A549 (cell line): ENCODE measurements around the gene SUPT5H. TPM values are rescaled to one million over a fixed set of nuclear protein-coding genes. Genes with fewer than 3 reads are reported as not detected.

Source experiments
- ATAC-seq, 2 experiments: fragments of 200-7000 bp in 1 of 2; fragments of >200 bp in 1 of 2; cut with Nextera tagmentation in 1 of 2; cut with Tn5 transposase in 1 of 2; 3 replicates each; pipeline versions ENCODE4 v1.8.0 to v1.9.1; 2018 to 2020; ENCODE audit warnings: mild to moderate bottlenecking in 1 of 2, moderate library complexity in 1 of 2
- CTCF ChIA-PET: fragments of 300-600 bp; sonication (Branson Sonifier 250); formaldehyde crosslinking; extraction: SDS; loops from one replicate; lab custom pipeline; 2021; ENCODE audit warnings: antibody characterized with exemption, inconsistent platforms; lab: Yijun Ruan, JAX
- POLR2A ChIA-PET: fragments of 350-600 bp; formaldehyde crosslinking; extraction: SDS; loops from one replicate; lab custom pipeline; 2021; ENCODE audit warnings: antibody characterized with exemption, inconsistent platforms; lab: Yijun Ruan, JAX
- DNase-seq, 2 experiments: peaks; one replicate each; pipeline versions ENCODE4 v3.0.0 to v3.0.0-alpha.2; 2011 to 2016; ENCODE audit warnings: low read depth in 1 of 2, low spot score in 1 of 2
- FAIRE-seq: peaks from 2 replicates; lab custom pipeline; 2011; peaks lifted over from hg19 to GRCh38; lab: Jason Lieb, UNC
- H3K27ac ChIP-seq, 2 experiments: fragments of >200 bp; sonication (Bioruptor Twin); formaldehyde crosslinking; 3 replicates each; pipeline ENCODE4 v1.5.1; 2016 to 2017
- H3K4me1 ChIP-seq: fragments of >200 bp; sonication (Bioruptor Twin); formaldehyde crosslinking; 3 replicates; pipeline ENCODE4 v1.6.1; 2016
- H3K4me2 ChIP-seq: fragments of >200 bp; sonication (Bioruptor Twin); formaldehyde crosslinking; 3 replicates; pipeline ENCODE4 v1.6.1; 2016
- H3K4me3 ChIP-seq: fragments of >200 bp; sonication (Bioruptor Twin); formaldehyde crosslinking; 3 replicates; pipeline ENCODE4 v1.5.1; 2016
- H3K9me3 ChIP-seq: fragments of >200 bp; sonication (Bioruptor Twin); formaldehyde crosslinking; 3 replicates; pipeline ENCODE4 v1.6.1; 2016
- BHLHE40 ChIP-seq: IDR thresholded peaks from 2 replicates; pipeline ENCODE4 v1.6.1; 2012; ENCODE audit warnings: low read depth, low read length, inconsistent platforms
- CBX2 ChIP-seq: fragments of 200-600 bp; sonication (generic); IDR thresholded peaks from 2 replicates; pipeline ENCODE4 v1.6.1; 2016; ENCODE audit warnings: low read depth, mild to moderate bottlenecking, borderline replicate concordance
- CEBPB ChIP-seq, 2 experiments: fragments of >200 bp in 1 of 2; sonication (Bioruptor Twin) in 1 of 2; formaldehyde crosslinking in 1 of 2; IDR thresholded peaks; 2 replicates each; pipeline ENCODE4 v1.6.1; 2012 to 2016
- E2F6 ChIP-seq: IDR thresholded peaks from 2 replicates; pipeline ENCODE4 v1.6.1; 2012; ENCODE audit warnings: low read depth, borderline replicate concordance
- ELK1 ChIP-seq: fragments of 150-350 bp; IDR thresholded peaks from 2 replicates; pipeline ENCODE4 v1.6.1; 2014; ENCODE audit warnings: low read depth, mild to moderate bottlenecking, low read length
- ESRRA ChIP-seq: fragments of 150-350 bp; IDR thresholded peaks from 2 replicates; pipeline ENCODE4 v1.6.1; 2014; ENCODE audit warnings: mild to moderate bottlenecking, low read length, borderline replicate concordance
- FOSL2 ChIP-seq, 2 experiments: fragments of 450-650 bp in 1 of 2; fragments of >200 bp in 1 of 2; sonication (Bioruptor Twin) in 1 of 2; formaldehyde crosslinking; IDR thresholded peaks; 2 replicates each; pipeline versions ENCODE4 v1.5.0 to v1.6.1; 2016 to 2020; ENCODE audit warnings: mild to moderate bottlenecking in 1 of 2, moderate library complexity in 1 of 2
- FOXS1 ChIP-seq: fragments of 250-450 bp; sonication (Bioruptor Pico); IDR thresholded peaks from 2 replicates; pipeline ENCODE4 v1.5.0; 2020; ENCODE audit warnings: mild to moderate bottlenecking, moderate library complexity
- HOXA7 ChIP-seq: fragments of 250-450 bp; sonication (Bioruptor Pico); IDR thresholded peaks from 2 replicates; pipeline ENCODE4 v1.5.0; 2020; ENCODE audit warnings: mild to moderate bottlenecking, moderate library complexity
- HOXB5 ChIP-seq: fragments of 250-450 bp; sonication (Bioruptor Pico); IDR thresholded peaks from 2 replicates; pipeline ENCODE4 v1.5.0; 2020; ENCODE audit warnings: mild to moderate bottlenecking, moderate library complexity
- MAX ChIP-seq: IDR thresholded peaks from 2 replicates; pipeline ENCODE4 v1.6.1; 2012
- NPAS2 ChIP-seq: fragments of 250-450 bp; sonication (Bioruptor Pico); IDR thresholded peaks from 2 replicates; pipeline ENCODE4 v1.8.0; 2022; ENCODE audit warnings: mild to moderate bottlenecking, moderate library complexity, borderline replicate concordance
- RARB ChIP-seq: fragments of 250-450 bp; sonication (Bioruptor Pico); IDR thresholded peaks from 2 replicates; pipeline ENCODE4 v1.8.0; 2021; ENCODE audit warnings: mild to moderate bottlenecking, moderate library complexity
- RNF2 ChIP-seq: fragments of 200-600 bp; sonication (generic); IDR thresholded peaks from 2 replicates; pipeline ENCODE4 v1.6.1; 2016; ENCODE audit warnings: low read depth, mild to moderate bottlenecking, antibody characterized with exemption, moderate library complexity, borderline replicate concordance
- TFCP2L1 ChIP-seq: fragments of 250-450 bp; sonication (Bioruptor Pico); IDR thresholded peaks from 2 replicates; pipeline ENCODE4 v1.5.0; 2021; ENCODE audit warnings: mild to moderate bottlenecking
- ZNF302 ChIP-seq: fragments of 250-450 bp; sonication (Bioruptor Pico); IDR thresholded peaks from 2 replicates; pipeline ENCODE4 v1.9.0; 2021; ENCODE audit warnings: inconsistent platforms, mild to moderate bottlenecking, moderate library complexity
- WGBS: methylation state at CpG from one replicate; pipeline ENCODE4 v1.1.6; 2017; ENCODE audit errors: missing lambda C conversion rate; 5-methylcytosine and 5-hydroxymethylcytosine counted together
- polyA plus RNA-seq, 4 experiments: library from polyadenylated mRNA; depleted of rRNA in 3 of 4; stranded (reverse); fragments of >200 nt; fragmentation: RNase III in 1 of 4; extraction: RNeasy Plus Mini Kit Qiagen cat#74134 plus additional on column Dnase treatment in 1 of 4; gene quantifications; 2 replicates in 3 of 4; 3 replicates in 1 of 4; pipeline ENCODE4 v1.2.3, GENCODE V29; 2011 to 2017
- TF ChIP-seq, protein P1 (sequence below): IDR thresholded peaks from 2 replicates; pipeline ENCODE4 v1.6.1; 2012

The SUPT5H gene
- polyA plus RNA-seq, 2 of the 4 experiments (the other 2 are of a cell fraction), result 186 to 222 TPM

- Histone ChIP-seq H3K4me3 (no peak overlapping the region), H3K27ac (no peak overlapping the region), H3K4me2 (no peak overlapping the region), H3K4me1 (peaks cover 9% of the 10 kb centered on the region; the same call in 2 of the 3 replicates)
- FAIRE-seq, result no peak
- 62% methylated on average over 5 of the region's 5 CpGs for WGBS
- POLR2A ChIA-PET, result interaction anchor here (1.1 kb wide), 1 partner anchor 83 kb away, joined by 5 read pairs; the partner anchor contains the start of gene RPS16
- ATAC-seq, result peak; percentile 11 to 21; a peak in 5 of 6 replicates
- TF ChIP-seq ELK1 (no peak), MAX (no peak), FOXS1 (CRISPR knock-in tag) (no peak)
- TF ChIP-seq, all 56 proteins: peak for 0
- DNase-seq, result no peak
- no peaks in the 10 kb centered on the region for H3K9me3 ChIP-seq
- CTCF ChIA-PET, result interaction anchor here (0.7 to 17.0 kb wide), 13 partner anchors 11 to 476 kb away, joined by 3 to 257 read pairs (median 6); partner anchors contain the start of genes EID2 and EID2B
Observed at GRCh38 chr19:39518458-39518857, 73.1 kb downstream of the SUPT5H start.

GRCh38 chr19:39518975-39519374, 73.6 kb downstream of the SUPT5H start:
- POLR2A ChIA-PET, result interaction anchor here (1.1 kb wide), 1 partner anchor 83 kb away, joined by 5 read pairs; the partner anchor contains the start of gene RPS16
- no peak overlapping the region for H3K4me3 ChIP-seq

DNA sequence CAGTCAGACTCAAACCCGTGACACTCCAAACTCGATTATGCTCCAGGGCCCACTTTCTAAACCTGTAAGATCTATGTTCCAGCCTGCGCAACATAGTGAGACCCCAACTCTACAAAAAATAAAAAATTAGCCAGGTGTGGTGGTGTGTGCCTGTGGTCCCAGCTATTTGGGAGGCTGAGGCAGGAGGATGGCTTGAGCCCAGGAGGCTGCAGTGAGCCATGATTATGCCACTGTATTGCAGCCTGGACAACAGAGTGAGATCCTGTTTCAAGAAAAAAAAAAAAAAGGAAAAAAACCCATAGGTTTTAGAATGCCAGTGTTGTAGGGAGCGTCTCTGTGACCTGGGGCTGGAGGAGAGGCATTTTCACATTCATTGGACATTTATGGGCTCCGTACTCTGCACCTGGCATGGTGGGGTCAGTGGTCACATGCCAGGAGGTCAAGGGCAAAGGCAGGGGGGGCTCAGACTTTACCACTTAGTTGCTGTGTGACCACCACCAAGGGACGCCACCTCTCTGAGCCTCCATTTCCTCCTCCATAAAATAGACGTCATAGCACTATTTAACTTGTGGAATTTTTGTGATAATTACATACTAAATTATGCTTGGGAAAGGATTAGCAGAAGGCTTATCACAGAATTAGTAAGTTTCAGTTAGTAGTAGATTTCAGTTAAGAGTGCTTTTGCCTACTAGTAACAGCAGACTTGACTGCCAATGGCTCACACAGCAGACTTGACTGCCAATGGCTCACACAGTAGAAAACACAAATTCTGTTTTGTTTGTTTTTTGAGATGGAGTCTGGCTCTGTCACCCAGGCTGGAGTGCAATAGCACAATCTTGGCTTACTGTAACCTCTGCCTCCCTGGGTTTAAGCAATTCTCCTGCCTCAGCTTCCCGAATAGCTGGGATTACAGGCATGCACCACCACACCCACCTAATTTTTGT, 75.4 kb downstream of the SUPT5H start:
- H3K9me3 ChIP-seq, result no peaks in the 10 kb centered on the region
- no peak overlapping the region for H3K4me3 ChIP-seq
- FAIRE-seq (peak; percentile 36), DNase-seq (no peak), ATAC-seq (no peak)
- TF ChIP-seq RNF2, result no peak
- TF ChIP-seq FOXS1 (CRISPR knock-in tag), result no peak
- ChIA-PET POLR2A (interaction anchor here (0.6 to 1.1 kb wide), 3 partner anchors 8 to 40 kb away, joined by 3 to 8 read pairs (median 5); partner anchors contain the start of gene TIMM50), CTCF (interaction anchor here (0.7 to 17.0 kb wide), 8 partner anchors 9 to 109 kb away, joined by 3 to 257 read pairs (median 8); partner anchors contain the start of genes EID2B and RPS16)
- H3K4me2 ChIP-seq, result no peak overlapping the region
- peaks cover 5% of the 10 kb centered on the region; the same call in 2 of the 3 replicates for H3K4me1 ChIP-seq
- 74% methylated on average over 8 of the region's 8 CpGs for WGBS
- H3K27ac ChIP-seq, result no peak overlapping the region

More at GRCh38 chr19:39518975-39519374, 73.6 kb downstream of the SUPT5H start:
- H3K4me2 ChIP-seq, result no peak overlapping the region
- DNase-seq (no peak), FAIRE-seq (no peak), ATAC-seq (no peak; a peak in 1 of 6 replicates)
- H3K4me1 ChIP-seq, result peaks cover 9% of the 10 kb centered on the region; the same call in 2 of the 3 replicates
- no peaks in the 10 kb centered on the region for H3K9me3 ChIP-seq
- CTCF ChIA-PET, result interaction anchor here (0.7 to 17.0 kb wide), 13 partner anchors 10 to 155 kb away, joined by 3 to 257 read pairs (median 6); partner anchors contain the start of genes EID2 and EID2B
- H3K27ac ChIP-seq, result no peak overlapping the region
- no peak for TF ChIP-seq ESRRA
- TF ChIP-seq RARB (CRISPR knock-in tag), result no peak
- no peak for TF ChIP-seq HOXA7 (CRISPR knock-in tag)
- no peak for TF ChIP-seq FOSL2 (IDR thresholded peaks at IDR 0.05)
- TF ChIP-seq FOSL2 (CRISPR knock-in tag; IDR thresholded peaks at IDR 0.05), result no peak
- TF ChIP-seq E2F6, result no peak
- TF ChIP-seq, protein P1, sequence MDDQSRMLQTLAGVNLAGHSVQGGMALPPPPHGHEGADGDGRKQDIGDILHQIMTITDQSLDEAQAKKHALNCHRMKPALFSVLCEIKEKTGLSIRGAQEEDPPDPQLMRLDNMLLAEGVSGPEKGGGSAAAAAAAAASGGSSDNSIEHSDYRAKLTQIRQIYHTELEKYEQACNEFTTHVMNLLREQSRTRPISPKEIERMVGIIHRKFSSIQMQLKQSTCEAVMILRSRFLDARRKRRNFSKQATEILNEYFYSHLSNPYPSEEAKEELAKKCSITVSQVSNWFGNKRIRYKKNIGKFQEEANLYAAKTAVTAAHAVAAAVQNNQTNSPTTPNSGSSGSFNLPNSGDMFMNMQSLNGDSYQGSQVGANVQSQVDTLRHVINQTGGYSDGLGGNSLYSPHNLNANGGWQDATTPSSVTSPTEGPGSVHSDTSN, result no peak
- 56% methylated on average over 9 of the region's 9 CpGs for WGBS

DNA sequence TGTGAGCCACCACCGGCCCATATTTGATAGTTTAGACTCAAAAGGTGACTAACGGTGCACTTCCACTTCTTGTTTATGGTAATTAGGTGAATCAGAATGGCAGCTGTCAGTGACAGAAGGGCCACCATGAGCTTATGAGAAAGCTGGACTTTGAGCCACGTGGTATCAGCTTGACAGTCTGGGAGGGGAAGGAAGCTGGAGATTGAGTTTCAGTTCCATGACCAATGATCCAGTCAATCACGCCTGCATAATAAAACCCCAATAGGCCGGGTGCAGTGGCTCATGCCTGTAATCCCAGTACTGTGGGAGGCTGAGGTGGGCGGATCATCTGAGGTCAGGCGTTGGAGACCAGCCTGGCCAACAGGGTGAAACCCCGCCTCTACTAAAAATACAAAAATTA, 79.1 kb downstream of the SUPT5H start:
- no peak overlapping the region for H3K4me3 ChIP-seq
- TF ChIP-seq TFCP2L1 (CRISPR knock-in tag) (no peak), CBX2 (no peak), CEBPB (IDR thresholded peaks at IDR 0.05) (no peak), HOXB5 (CRISPR knock-in tag) (no peak), ELK1 (no peak), NPAS2 (CRISPR knock-in tag) (no peak), ZNF302 (CRISPR knock-in tag) (no peak), BHLHE40 (no peak)
- H3K4me1 ChIP-seq, result peaks cover 5% of the 10 kb centered on the region; the same call in 2 of the 3 replicates
- no peak overlapping the region for H3K4me2 ChIP-seq
- CTCF ChIA-PET, result interaction anchor here (0.9 to 14.2 kb wide), 9 partner anchors 9 to 147 kb away, joined by 3 to 259 read pairs (median 12); partner anchors contain the start of genes DLL3, EID2, EID2B and SELENOV
- WGBS, result 84% methylated on average over 8 of the region's 8 CpGs
- FAIRE-seq, result no peak
- POLR2A ChIA-PET, result interaction anchor here (1.5 kb wide), 1 partner anchor 89 kb away, joined by 5 read pairs; the partner anchor contains the start of gene RPS16
- no peaks in the 10 kb centered on the region for H3K9me3 ChIP-seq
- no peak overlapping the region for H3K27ac ChIP-seq
- no peak; a peak in 1 of 6 replicates for ATAC-seq
- DNase-seq, result no peak
